ENCODE data around the gene MAP4K4. TPM values are rescaled to one million over a fixed set of nuclear protein-coding genes. Genes with fewer than 3 reads are reported as not detected.
A peak's percentile ranks its signal among the peaks of the same experiment; 100 is the strongest.

MAP4K4 gene
- total and polyA plus RNA-seq, 2 of the 13 experiments (the other 11 are each of a cell fraction or from before 2014, with no cell fraction given): 105 to 264 TPM

GRCh38 chr2:101766871-101767739 is 69.6 kb downstream of the MAP4K4 start (continued):
- TF ChIP-seq, protein P1, sequence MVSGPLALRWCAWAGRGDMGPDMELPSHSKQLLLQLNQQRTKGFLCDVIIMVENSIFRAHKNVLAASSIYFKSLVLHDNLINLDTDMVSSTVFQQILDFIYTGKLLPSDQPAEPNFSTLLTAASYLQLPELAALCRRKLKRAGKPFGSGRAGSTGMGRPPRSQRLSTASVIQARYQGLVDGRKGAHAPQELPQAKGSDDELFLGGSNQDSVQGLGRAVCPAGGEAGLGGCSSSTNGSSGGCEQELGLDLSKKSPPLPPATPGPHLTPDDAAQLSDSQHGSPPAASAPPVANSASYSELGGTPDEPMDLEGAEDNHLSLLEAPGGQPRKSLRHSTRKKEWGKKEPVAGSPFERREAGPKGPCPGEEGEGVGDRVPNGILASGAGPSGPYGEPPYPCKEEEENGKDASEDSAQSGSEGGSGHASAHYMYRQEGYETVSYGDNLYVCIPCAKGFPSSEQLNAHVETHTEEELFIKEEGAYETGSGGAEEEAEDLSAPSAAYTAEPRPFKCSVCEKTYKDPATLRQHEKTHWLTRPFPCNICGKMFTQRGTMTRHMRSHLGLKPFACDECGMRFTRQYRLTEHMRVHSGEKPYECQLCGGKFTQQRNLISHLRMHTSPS (CRISPR knock-in tag; IDR thresholded peaks at IDR 0.05; ENCODE audit: low read depth): no peak
- TF ChIP-seq SOX6 (IDR thresholded peaks at IDR 0.05): no peak
- peak; percentile 97 for TF ChIP-seq SOX6 (CRISPR knock-in tag; IDR thresholded peaks at IDR 0.05)
- TF ChIP-seq GABPB1 (CRISPR knock-in tag; IDR thresholded peaks at IDR 0.05): no peak
- no peak for TF ChIP-seq ZNF674 (CRISPR knock-in tag; IDR thresholded peaks at IDR 0.05; ENCODE audit: low read depth)
- no peak for TF ChIP-seq ZNF24 (IDR thresholded peaks at IDR 0.05)
- TF ChIP-seq, protein P2, sequence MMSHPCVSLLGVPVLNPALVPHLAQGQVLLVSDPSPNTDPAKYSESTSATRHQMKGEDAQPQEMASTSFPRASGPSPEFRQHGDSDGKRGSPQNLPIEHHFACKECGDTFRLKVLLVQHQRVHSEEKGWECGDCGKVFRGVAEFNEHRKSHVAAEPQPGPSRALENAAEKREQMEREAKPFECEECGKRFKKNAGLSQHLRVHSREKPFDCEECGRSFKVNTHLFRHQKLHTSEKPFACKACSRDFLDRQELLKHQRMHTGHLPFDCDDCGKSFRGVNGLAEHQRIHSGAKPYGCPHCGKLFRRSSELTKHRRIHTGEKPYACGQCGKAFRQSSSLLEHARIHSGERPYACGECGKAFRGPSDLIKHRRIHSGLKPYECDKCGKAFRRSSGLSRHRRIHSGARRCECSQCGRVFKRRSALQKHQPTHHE (CRISPR knock-in tag; IDR thresholded peaks at IDR 0.05; ENCODE audit: borderline replicate concordance): no peak
- no peak for TF ChIP-seq KDM4B (CRISPR knock-in tag; IDR thresholded peaks at IDR 0.05)
- TF ChIP-seq, protein P3, sequence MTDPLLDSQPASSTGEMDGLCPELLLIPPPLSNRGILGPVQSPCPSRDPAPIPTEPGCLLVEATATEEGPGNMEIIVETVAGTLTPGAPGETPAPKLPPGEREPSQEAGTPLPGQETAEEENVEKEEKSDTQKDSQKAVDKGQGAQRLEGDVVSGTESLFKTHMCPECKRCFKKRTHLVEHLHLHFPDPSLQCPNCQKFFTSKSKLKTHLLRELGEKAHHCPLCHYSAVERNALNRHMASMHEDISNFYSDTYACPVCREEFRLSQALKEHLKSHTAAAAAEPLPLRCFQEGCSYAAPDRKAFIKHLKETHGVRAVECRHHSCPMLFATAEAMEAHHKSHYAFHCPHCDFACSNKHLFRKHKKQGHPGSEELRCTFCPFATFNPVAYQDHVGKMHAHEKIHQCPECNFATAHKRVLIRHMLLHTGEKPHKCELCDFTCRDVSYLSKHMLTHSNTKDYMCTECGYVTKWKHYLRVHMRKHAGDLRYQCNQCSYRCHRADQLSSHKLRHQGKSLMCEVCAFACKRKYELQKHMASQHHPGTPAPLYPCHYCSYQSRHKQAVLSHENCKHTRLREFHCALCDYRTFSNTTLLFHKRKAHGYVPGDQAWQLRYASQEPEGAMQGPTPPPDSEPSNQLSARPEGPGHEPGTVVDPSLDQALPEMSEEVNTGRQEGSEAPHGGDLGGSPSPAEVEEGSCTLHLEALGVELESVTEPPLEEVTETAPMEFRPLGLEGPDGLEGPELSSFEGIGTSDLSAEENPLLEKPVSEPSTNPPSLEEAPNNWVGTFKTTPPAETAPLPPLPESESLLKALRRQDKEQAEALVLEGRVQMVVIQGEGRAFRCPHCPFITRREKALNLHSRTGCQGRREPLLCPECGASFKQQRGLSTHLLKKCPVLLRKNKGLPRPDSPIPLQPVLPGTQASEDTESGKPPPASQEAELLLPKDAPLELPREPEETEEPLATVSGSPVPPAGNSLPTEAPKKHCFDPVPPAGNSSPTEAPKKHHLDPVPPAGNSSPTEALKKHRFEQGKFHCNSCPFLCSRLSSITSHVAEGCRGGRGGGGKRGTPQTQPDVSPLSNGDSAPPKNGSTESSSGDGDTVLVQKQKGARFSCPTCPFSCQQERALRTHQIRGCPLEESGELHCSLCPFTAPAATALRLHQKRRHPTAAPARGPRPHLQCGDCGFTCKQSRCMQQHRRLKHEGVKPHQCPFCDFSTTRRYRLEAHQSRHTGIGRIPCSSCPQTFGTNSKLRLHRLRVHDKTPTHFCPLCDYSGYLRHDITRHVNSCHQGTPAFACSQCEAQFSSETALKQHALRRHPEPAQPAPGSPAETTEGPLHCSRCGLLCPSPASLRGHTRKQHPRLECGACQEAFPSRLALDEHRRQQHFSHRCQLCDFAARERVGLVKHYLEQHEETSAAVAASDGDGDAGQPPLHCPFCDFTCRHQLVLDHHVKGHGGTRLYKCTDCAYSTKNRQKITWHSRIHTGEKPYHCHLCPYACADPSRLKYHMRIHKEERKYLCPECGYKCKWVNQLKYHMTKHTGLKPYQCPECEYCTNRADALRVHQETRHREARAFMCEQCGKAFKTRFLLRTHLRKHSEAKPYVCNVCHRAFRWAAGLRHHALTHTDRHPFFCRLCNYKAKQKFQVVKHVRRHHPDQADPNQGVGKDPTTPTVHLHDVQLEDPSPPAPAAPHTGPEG (CRISPR knock-in tag; IDR thresholded peaks at IDR 0.05): peak; percentile 18; the same call in 1 of the 2 replicates
- TF ChIP-seq LCORL (IDR thresholded peaks at IDR 0.05): peak; percentile 55; the same call in 1 of the 2 replicates
- TF ChIP-seq LCORL (CRISPR knock-in tag; IDR thresholded peaks at IDR 0.05): peak; percentile 58; the same call in 1 of the 2 replicates
- TF ChIP-seq TRIM24 (CRISPR knock-in tag; IDR thresholded peaks at IDR 0.05): no peak
- TF ChIP-seq TAF15 (IDR thresholded peaks at IDR 0.05; ENCODE audit: low read depth, low read length, poor library complexity, severe bottlenecking): no peak
- TF ChIP-seq AGO1 (IDR thresholded peaks at IDR 0.05; ENCODE audit: low read depth, low read length, poor library complexity, severe bottlenecking): no peak
- no peak for TF ChIP-seq GLMP (CRISPR knock-in tag; IDR thresholded peaks at IDR 0.05; ENCODE audit: borderline replicate concordance)
- TF ChIP-seq ZNF747 (CRISPR knock-in tag; IDR thresholded peaks at IDR 0.05; ENCODE audit: borderline replicate concordance): no peak
- no peak for TF ChIP-seq GABPA (IDR thresholded peaks at IDR 0.05; ENCODE audit: low read depth, low read length)
- peak; percentile 20; the same call in 1 of the 2 replicates for TF ChIP-seq GABPA (CRISPR knock-in tag; IDR thresholded peaks at IDR 0.05; ENCODE audit: low read depth)
- TF ChIP-seq WIZ (CRISPR knock-in tag; IDR thresholded peaks at IDR 0.05): no peak
- no peak for TF ChIP-seq TAF1 (CRISPR knock-in tag; IDR thresholded peaks at IDR 0.05)
